ENCODE data around the gene CSMD2.

DNA sequence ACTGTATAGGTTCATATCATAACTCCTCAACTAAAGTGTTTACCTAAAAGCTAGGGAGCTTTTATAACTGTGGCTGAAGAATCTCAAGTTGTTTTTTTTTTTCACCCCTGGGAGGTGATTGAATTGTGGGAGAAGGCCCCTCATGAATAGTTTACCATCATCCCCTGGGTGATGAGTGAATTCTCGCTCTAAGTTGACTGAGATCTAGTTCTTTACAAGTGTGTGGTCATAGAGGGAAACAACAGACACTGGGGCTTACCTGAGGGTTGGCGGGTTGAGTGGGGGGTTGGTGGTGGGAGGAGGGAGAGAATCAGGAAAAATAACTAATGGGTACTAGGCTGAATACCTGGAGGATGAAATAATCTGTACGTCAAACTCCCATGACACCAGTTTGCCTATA, 700.5 kb downstream of the CSMD2 start:
- TF ChIP-seq TAF1 (IDR thresholded peaks at IDR 0.05; ENCODE audit: borderline replicate concordance, insufficient read depth, low read length) (no peak), POLR2AphosphoS5 (IDR thresholded peaks at IDR 0.05; ENCODE audit: low read depth, low read length) (no peak), FOXP2 (optimal IDR thresholded peaks at IDR 0.05; ENCODE audit: borderline replicate concordance, extremely low read depth, extremely low read length, insufficient read depth) (no peak)
- TF ChIP-seq, protein P1, sequence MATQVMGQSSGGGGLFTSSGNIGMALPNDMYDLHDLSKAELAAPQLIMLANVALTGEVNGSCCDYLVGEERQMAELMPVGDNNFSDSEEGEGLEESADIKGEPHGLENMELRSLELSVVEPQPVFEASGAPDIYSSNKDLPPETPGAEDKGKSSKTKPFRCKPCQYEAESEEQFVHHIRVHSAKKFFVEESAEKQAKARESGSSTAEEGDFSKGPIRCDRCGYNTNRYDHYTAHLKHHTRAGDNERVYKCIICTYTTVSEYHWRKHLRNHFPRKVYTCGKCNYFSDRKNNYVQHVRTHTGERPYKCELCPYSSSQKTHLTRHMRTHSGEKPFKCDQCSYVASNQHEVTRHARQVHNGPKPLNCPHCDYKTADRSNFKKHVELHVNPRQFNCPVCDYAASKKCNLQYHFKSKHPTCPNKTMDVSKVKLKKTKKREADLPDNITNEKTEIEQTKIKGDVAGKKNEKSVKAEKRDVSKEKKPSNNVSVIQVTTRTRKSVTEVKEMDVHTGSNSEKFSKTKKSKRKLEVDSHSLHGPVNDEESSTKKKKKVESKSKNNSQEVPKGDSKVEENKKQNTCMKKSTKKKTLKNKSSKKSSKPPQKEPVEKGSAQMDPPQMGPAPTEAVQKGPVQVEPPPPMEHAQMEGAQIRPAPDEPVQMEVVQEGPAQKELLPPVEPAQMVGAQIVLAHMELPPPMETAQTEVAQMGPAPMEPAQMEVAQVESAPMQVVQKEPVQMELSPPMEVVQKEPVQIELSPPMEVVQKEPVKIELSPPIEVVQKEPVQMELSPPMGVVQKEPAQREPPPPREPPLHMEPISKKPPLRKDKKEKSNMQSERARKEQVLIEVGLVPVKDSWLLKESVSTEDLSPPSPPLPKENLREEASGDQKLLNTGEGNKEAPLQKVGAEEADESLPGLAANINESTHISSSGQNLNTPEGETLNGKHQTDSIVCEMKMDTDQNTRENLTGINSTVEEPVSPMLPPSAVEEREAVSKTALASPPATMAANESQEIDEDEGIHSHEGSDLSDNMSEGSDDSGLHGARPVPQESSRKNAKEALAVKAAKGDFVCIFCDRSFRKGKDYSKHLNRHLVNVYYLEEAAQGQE (IDR thresholded peaks at IDR 0.05; ENCODE audit: insufficient read depth in 1 of 2, low read depth in 2 of 2, low read length in 2 of 2) = no peak

Measured in PFSK-1 (cell line).